ENCODE data around the gene AGPS.

- TF ChIP-seq CTCF (IDR thresholded peaks at IDR 0.05; ENCODE audit: low read depth, low read length, poor library complexity, severe bottlenecking) (no peak), EZH2phosphoT487 (IDR thresholded peaks at IDR 0.05; ENCODE audit: borderline replicate concordance, low read length) (no peak)
Measured at GRCh38 chr2:177535000-177535399, 142.4 kb downstream of the AGPS start.
